Measurements from ENCODE around the gene NFE2L1.
"Not testable (repeated sequence)": the region's sequence is repeated elsewhere in the genome, so short reads cannot be mapped to it uniquely, and the experiment has no call there.

Gene NFE2L1

GRCh38 chr17:48031966-48032365 lies 16.2 kb upstream of the NFE2L1 start:
- Histone ChIP-seq H3K36me3 (ENCODE audit: control insufficient read depth, insufficient read depth, low read length) (no peaks in the 10 kb centered on the region), H3K4me3 (replicated peaks; ENCODE audit: low read depth, low read length) (no peak overlapping the region), H3K27me3 (replicated peaks; ENCODE audit: control insufficient read depth, insufficient read depth, low read length) (no peaks in the 10 kb centered on the region; the same call in 1 of the 2 replicates)
- no peak for TF ChIP-seq CTCF (IDR thresholded peaks at IDR 0.05; ENCODE audit: insufficient read depth, low read length, poor library complexity, severe bottlenecking)
- no peak for DNase-seq (ENCODE audit: extremely low read depth, insufficient read length)

- H3K36me3 ChIP-seq (ENCODE audit: control insufficient read depth, insufficient read depth, low read length); H3K4me3 ChIP-seq (replicated peaks; ENCODE audit: low read depth, low read length); H3K27me3 ChIP-seq (replicated peaks; ENCODE audit: control insufficient read depth, insufficient read depth, low read length); DNase-seq (ENCODE audit: extremely low read depth, insufficient read length): not testable (repeated sequence)
Observed at GRCh38 chr17:48034734-48035133, 13.4 kb upstream of the NFE2L1 start.

- Histone ChIP-seq H3K36me3 (ENCODE audit: control insufficient read depth, insufficient read depth, low read length) (no peaks in the 10 kb centered on the region), H3K27me3 (replicated peaks; ENCODE audit: control insufficient read depth, insufficient read depth, low read length) (no peaks in the 10 kb centered on the region; the same call in 1 of the 2 replicates), H3K4me3 (replicated peaks; ENCODE audit: low read depth, low read length) (no peak overlapping the region; the same call in 1 of the 2 replicates)
- no peak for TF ChIP-seq CTCF (IDR thresholded peaks at IDR 0.05; ENCODE audit: insufficient read depth, low read length, poor library complexity, severe bottlenecking)
- DNase-seq (ENCODE audit: extremely low read depth, insufficient read length), result no peak
Observed at GRCh38 chr17:48036693-48037035, 11.5 kb upstream of the NFE2L1 start.

- peak within 1 kb of the TSS; percentile 64 for H3K4me3 ChIP-seq (replicated peaks; ENCODE audit: low read depth, low read length)
- H3K27me3 ChIP-seq (replicated peaks; ENCODE audit: control insufficient read depth, insufficient read depth, low read length), result no peaks in the 10 kb centered on the region; the same call in 1 of the 2 replicates
- peak; percentile 52 for DNase-seq (ENCODE audit: extremely low read depth, insufficient read length)
- no peaks in the 10 kb centered on the region for H3K36me3 ChIP-seq (ENCODE audit: control insufficient read depth, insufficient read depth, low read length)
- TF ChIP-seq CTCF (IDR thresholded peaks at IDR 0.05; ENCODE audit: insufficient read depth, low read length, poor library complexity, severe bottlenecking), result peak; percentile 88
Observed at GRCh38 chr17:48037036-48037837, 10.9 kb upstream of the NFE2L1 start, which contains the start of gene COPZ2. Gene COPZ2 (minus strand): TSS chr17:48037797. CDS start chr17:48037777, 20 bp downstream.

GRCh38 chr17:48037838-48038323 lies 10.3 kb upstream of the NFE2L1 start:
- peak overlapping the region; percentile 31 for H3K4me3 ChIP-seq (replicated peaks; ENCODE audit: low read depth, low read length)
- no peaks in the 10 kb centered on the region for H3K36me3 ChIP-seq (ENCODE audit: control insufficient read depth, insufficient read depth, low read length)
- DNase-seq (ENCODE audit: extremely low read depth, insufficient read length), result no peak
- no peak for TF ChIP-seq CTCF (IDR thresholded peaks at IDR 0.05; ENCODE audit: insufficient read depth, low read length, poor library complexity, severe bottlenecking)
- no peaks in the 10 kb centered on the region; the same call in 1 of the 2 replicates for H3K27me3 ChIP-seq (replicated peaks; ENCODE audit: control insufficient read depth, insufficient read depth, low read length)

- DNase-seq (ENCODE audit: extremely low read depth, insufficient read length), result no peak
- no peaks in the 10 kb centered on the region; the same call in 1 of the 2 replicates for H3K27me3 ChIP-seq (replicated peaks; ENCODE audit: control insufficient read depth, insufficient read depth, low read length)
- no peak overlapping the region for H3K4me3 ChIP-seq (replicated peaks; ENCODE audit: low read depth, low read length)
- TF ChIP-seq CTCF (IDR thresholded peaks at IDR 0.05; ENCODE audit: insufficient read depth, low read length, poor library complexity, severe bottlenecking), result no peak
- H3K36me3 ChIP-seq (ENCODE audit: control insufficient read depth, insufficient read depth, low read length), result no peaks in the 10 kb centered on the region
Observed at GRCh38 chr17:48038687-48039086, 9.5 kb upstream of the NFE2L1 start.
